K562 (cell line): ENCODE measurements around the gene PTH1R. TPM values are rescaled to one million over a fixed set of nuclear protein-coding genes. Genes with fewer than 3 reads are reported as not detected.

Source experiments
- ATAC-seq: fragments of 200-7000 bp; cut with Tn5 transposase; 3 replicates; pipeline ENCODE4 v1.9.1; 2020; ENCODE audit warnings: moderate library complexity
- BruUV-seq: library from RNA; stranded (reverse); fragments of 400-500 nt; replicated peaks from 2 replicates; lab custom pipeline; 2021; lab: Mats Ljungman, UMichigan
- CTCF ChIA-PET: fragments of 300-600 bp; formaldehyde crosslinking; extraction: SDS; loops from one replicate; lab custom pipeline; 2021; ENCODE audit warnings: low intra/inter-chr PET ratio; lab: Yijun Ruan, JAX
- POLR2A ChIA-PET: fragments of 300-600, 350-650 bp; sonication (Branson Sonifier 250); formaldehyde crosslinking; extraction: SDS; loops from one replicate; lab custom pipeline; 2021; ENCODE audit warnings: antibody characterized with exemption, inconsistent platforms; lab: Yijun Ruan, JAX
- DNase-seq, 4 experiments: peaks; one replicate each; pipeline versions ENCODE4 v3.0.0 to v3.0.0-alpha.2; 2011 to 2018; ENCODE audit warnings: low spot score in 3 of 4, mixed read lengths in 3 of 4; ENCODE audit errors: extremely low read depth in 1 of 4
- FAIRE-seq: peaks from 2 replicates; lab custom pipeline; 2011; peaks lifted over from hg19 to GRCh38; lab: Jason Lieb, UNC
- H2AFZ ChIP-seq: 2 replicates; pipeline ENCODE4 v1.6.0; 2011; ENCODE audit warnings: low read depth, low read length, control low read depth, inconsistent platforms
- H3K27ac ChIP-seq: fragments of 200-600 bp; 3 replicates; pipeline ENCODE4 v1.8.0; 2011; ENCODE audit warnings: low read depth, mild to moderate bottlenecking, control low read depth, inconsistent platforms, low read length, moderate library complexity, mixed read lengths; ENCODE audit errors: extremely low read depth
- H3K27me3 ChIP-seq, 2 experiments: fragments of 300-600 bp in 1 of 2; 2 replicates in 1 of 2; 3 replicates in 1 of 2; pipeline versions ENCODE4 v1.6.0 to v1.8.0; 2011; ENCODE audit warnings: inconsistent platforms in 2 of 2, low read length in 2 of 2, mild to moderate bottlenecking in 1 of 2, mixed read lengths in 1 of 2, moderate library complexity in 1 of 2; ENCODE audit not compliant: control insufficient read depth in 2 of 2, insufficient read depth in 2 of 2
- H3K36me3 ChIP-seq: fragments of 300-600 bp; 3 replicates; pipeline ENCODE4 v1.8.0; 2011; ENCODE audit warnings: mild to moderate bottlenecking, low read length, inconsistent platforms; ENCODE audit not compliant: control insufficient read depth, insufficient read depth
- H3K4me1 ChIP-seq, 2 experiments: fragments of 200-600 bp in 1 of 2; replicated peaks in 1 of 2; 2 replicates in 1 of 2; 3 replicates in 1 of 2; pipeline versions ENCODE4 v1.5.1 to v1.8.0; 2011; ENCODE audit warnings: inconsistent platforms in 2 of 2, low read length in 2 of 2, mild to moderate bottlenecking in 1 of 2, mixed read lengths in 1 of 2, moderate library complexity in 1 of 2; ENCODE audit not compliant: control insufficient read depth in 2 of 2, insufficient read depth in 2 of 2
- H3K4me2 ChIP-seq: 2 replicates; pipeline ENCODE4 v1.6.1; 2011; ENCODE audit warnings: low read length, control low read depth, inconsistent platforms, mixed read lengths; ENCODE audit not compliant: insufficient read depth
- H3K4me3 ChIP-seq: fragments of 200-600 bp; sonication (generic), shearing (Covaris generic); 2 replicates; pipeline ENCODE4 v1.5.1; 2016; ENCODE audit warnings: control low read depth, inconsistent platforms
- H3K79me2 ChIP-seq: fragments of 200-600 bp; 3 replicates; pipeline ENCODE4 v1.8.0; 2011; ENCODE audit warnings: low read length, inconsistent platforms; ENCODE audit not compliant: control insufficient read depth, insufficient read depth
- H3K9ac ChIP-seq, 2 experiments: 2 replicates each; pipeline versions ENCODE4 v1.6.0 to v1.6.1; 2011; ENCODE audit warnings: low read depth in 2 of 2, low read length in 2 of 2, control low read depth in 1 of 2, inconsistent platforms in 1 of 2, mild to moderate bottlenecking in 1 of 2, mixed read lengths in 1 of 2; ENCODE audit not compliant: insufficient read depth in 1 of 2
- H3K9me1 ChIP-seq: one replicate; pipeline ENCODE4 v1.6.0; 2011; ENCODE audit warnings: inconsistent platforms, mild to moderate bottlenecking, low read length, moderate library complexity; ENCODE audit not compliant: control insufficient read depth, insufficient read depth
- H3K9me3 ChIP-seq: replicated peaks from 2 replicates; pipeline ENCODE4 v1.5.1; 2011; ENCODE audit warnings: low read depth, low read length, inconsistent platforms; ENCODE audit not compliant: control insufficient read depth, insufficient read depth
- H4K20me1 ChIP-seq: replicated peaks from 2 replicates; pipeline ENCODE4 v1.6.1; 2011; ENCODE audit warnings: low read length, inconsistent platforms, mixed read lengths; ENCODE audit not compliant: control insufficient read depth, insufficient read depth
- TEAD1 ChIP-seq, 2 experiments: fragments of 450-650 bp in 1 of 2; sonication (generic) in 1 of 2; formaldehyde crosslinking; IDR thresholded peaks; 2 replicates each; pipeline versions ENCODE4 v1.4.0 to v1.8.0; 2020 to 2022; ENCODE audit warnings: mild to moderate bottlenecking in 2 of 2, missing genetic modification reagents in 1 of 2
- ZNF23 ChIP-seq: fragments of 250-450 bp; sonication (Bioruptor Pico); IDR thresholded peaks from 2 replicates; pipeline ENCODE4 v1.4.0; 2020; ENCODE audit warnings: mild to moderate bottlenecking
- WGBS: fragments of 100-300 bp; shearing (Covaris generic); methylation state at CpG from one replicate; pipeline ENCODE4 v1.1.6; 2016; ENCODE audit warnings: low coverage, mixed read lengths; ENCODE audit not compliant: insufficient coverage; ENCODE audit errors: missing lambda C conversion rate; 5-methylcytosine and 5-hydroxymethylcytosine counted together
- in situ Hi-C: fragments of 300-500 bp; cut with MboI; formaldehyde crosslinking; loops from 4 replicates; pipeline ENCODE4 v1.15.0; 2018; ENCODE audit warnings: inconsistent platforms, mixed read lengths
- intact Hi-C: fragments of 100-400 bp; cut with micrococcal nuclease; formaldehyde crosslinking; loops from 2 replicates; pipeline ENCODE4 v1.14.2; 2022
- polyA plus RNA-seq, 8 experiments: library from polyadenylated mRNA; depleted of rRNA in 4 of 8; stranded (reverse) in 5 of 8; unstranded in 3 of 8; fragments of >200 nt; fragmentation: Nextera tagmentation in 2 of 8; fragmentation: Illumina TruSeq in 1 of 8; extraction: Ambion mirVana in 2 of 8; extraction: Trizol in 1 of 8; gene quantifications; 2 replicates each; pipeline versions ENCODE4 v1.2.1 to v1.2.3, GENCODE V29; 2011 to 2014; ENCODE audit warnings: inconsistent platforms in 1 of 8, missing spikeins in 1 of 8
- total RNA-seq, 7 experiments: library from RNA; depleted of rRNA in 6 of 7; stranded (reverse); fragments of >200 nt in 6 of 7; fragmentation: Illumina TruSeq in 2 of 7; extraction: Trizol in 2 of 7; gene quantifications; 2 replicates each; pipeline versions ENCODE4 v1.2.1 to v1.2.3, GENCODE V29; 2011 to 2021; ENCODE audit warnings: low replicate concordance in 1 of 7

PTH1R gene
- total and polyA plus RNA-seq, 9 of the 15 experiments (the other 6 are each of a cell fraction or from before 2014, with no cell fraction given), result not detected

GRCh38 chr3:46876313-46877300, 914 bp upstream of the PTH1R start:
- Histone ChIP-seq H3K4me1 (peaks cover 0 to 11% of the 10 kb centered on the region in 2 experiments; a peak in 2 of 5 replicates), H3K4me2 (no peak overlapping the region), H3K79me2 (no peaks in the 10 kb centered on the region), H3K4me3 (no peak overlapping the region), H3K36me3 (no peaks in the 10 kb centered on the region), H3K27me3 (peaks cover 35 to 71% of the 10 kb centered on the region in 2 experiments), H3K9ac (peak overlapping the region in 1 of 2 experiments; percentile 69; a peak in 2 of 4 replicates), H4K20me1 (peaks cover 21% of the 10 kb centered on the region), H3K9me1 (no peaks in the 10 kb centered on the region), H3K9me3 (no peaks in the 10 kb centered on the region), H3K27ac (no peak overlapping the region), H2AFZ (no peak overlapping the region)
- ChIA-PET CTCF (no interaction called here), POLR2A (interaction anchor here (0.6 to 0.7 kb wide), 2 partner anchors 15 to 27 kb away, joined by 3 read pairs; no protein-coding TSS in a partner anchor)
- ATAC-seq (no peak), FAIRE-seq (no peak), DNase-seq (no peak)
- 11% methylated on average over 10 of the region's 10 CpGs for WGBS
- no TSS peak for BruUV-seq
- intact Hi-C loops, result no loop called here
- TF ChIP-seq ZNF23 (no peak), TEAD1 (CRISPR knock-in tag; IDR thresholded peaks at IDR 0.05) (0 out of 4 replicates have a peak, but pooled peaks of 1 of the 2 experiments have one; percentile 21)
- in situ Hi-C loops, result no loop called here
